GM19452 (cell line): ENCODE results near the gene EPB41L4A.
"Not testable (repeated sequence)": the region's sequence is repeated elsewhere in the genome, so short reads cannot be mapped to it uniquely, and the experiment has no call there.

Source experiments
- ATAC-seq: cut with Tn5 transposase; IDR thresholded peaks from one replicate; pipeline ENCODE4 v1.9.1; 2021; ENCODE audit not compliant: unreplicated experiment

EPB41L4A gene

GRCh38 chr5:112403069-112403468 is 16.0 kb downstream of the EPB41L4A start:
- no peak for ATAC-seq

- ATAC-seq = no peak
These were observed 17.2 kb downstream of the EPB41L4A start for GRCh38 chr5:112401924-112402323.

- no peak for ATAC-seq
These were observed 21.4 kb downstream of the EPB41L4A start for GRCh38 chr5:112397690-112398089.

- no peak for ATAC-seq
These were observed 22.6 kb downstream of the EPB41L4A start for GRCh38 chr5:112396430-112396829.

- ATAC-seq = not testable (repeated sequence)
These were observed 23.8 kb downstream of the EPB41L4A start for GRCh38 chr5:112395299-112395698.

- no peak for ATAC-seq
These were observed 28.8 kb downstream of the EPB41L4A start for GRCh38 chr5:112390327-112390726.

GRCh38 chr5:112388739-112389138 is 30.3 kb downstream of the EPB41L4A start:
- ATAC-seq = no peak

- no peak for ATAC-seq
These were observed 31.0 kb downstream of the EPB41L4A start for GRCh38 chr5:112388074-112388473.

- no peak for ATAC-seq
These were observed 32.3 kb downstream of the EPB41L4A start for GRCh38 chr5:112386766-112387165.

- ATAC-seq = no peak
These were observed 33.1 kb downstream of the EPB41L4A start for GRCh38 chr5:112385969-112386368.

- peak; percentile 48 for ATAC-seq
These were observed 33.5 kb downstream of the EPB41L4A start for GRCh38 chr5:112385566-112385965.

GRCh38 chr5:112384523-112384922 is 34.6 kb downstream of the EPB41L4A start:
- no peak for ATAC-seq

GRCh38 chr5:112382886-112383285 is 36.2 kb downstream of the EPB41L4A start:
- no peak for ATAC-seq

GRCh38 chr5:112381521-112381920 is 37.6 kb downstream of the EPB41L4A start:
- ATAC-seq = no peak

GRCh38 chr5:112379542-112380325 is 39.3 kb downstream of the EPB41L4A start:
- ATAC-seq = no peak

GRCh38 chr5:112374818-112375217 is 44.3 kb downstream of the EPB41L4A start:
- no peak for ATAC-seq

GRCh38 chr5:112374356-112374755 is 44.7 kb downstream of the EPB41L4A start:
- no peak for ATAC-seq

GRCh38 chr5:112373885-112374284 is 45.2 kb downstream of the EPB41L4A start:
- ATAC-seq = no peak

GRCh38 chr5:112372543-112372942 is 46.5 kb downstream of the EPB41L4A start:
- no peak for ATAC-seq

GRCh38 chr5:112371067-112371466 is 48.0 kb downstream of the EPB41L4A start:
- no peak for ATAC-seq

GRCh38 chr5:112367400-112367799 is 51.7 kb downstream of the EPB41L4A start:
- no peak for ATAC-seq

GRCh38 chr5:112366987-112367386 is 52.1 kb downstream of the EPB41L4A start:
- ATAC-seq = no peak

GRCh38 chr5:112360740-112361139 is 58.3 kb downstream of the EPB41L4A start:
- ATAC-seq = not testable (repeated sequence)
